Neural cell (in vitro differentiated cells): Measurements from ENCODE around the gene SLC12A3.

ENCODE experiments used
- CTCF ChIP-seq: fragments of 450-650 bp; IDR thresholded peaks from 2 replicates; pipeline ENCODE4 v1.5.1; 2014; ENCODE audit warnings: antibody characterized with exemption, mild to moderate bottlenecking, moderate library complexity; ENCODE audit not compliant: poor library complexity, severe bottlenecking
- EP300 ChIP-seq: fragments of 450-650 bp; conservative IDR thresholded peaks from 2 replicates; pipeline ENCODE4 v1.6.1; 2014; ENCODE audit warnings: antibody characterized with exemption, mild to moderate bottlenecking, moderate library complexity; ENCODE audit not compliant: poor library complexity, severe bottlenecking
- POLR2AphosphoS5 ChIP-seq: IDR thresholded peaks from 2 replicates; pipeline ENCODE4 v1.6.1; 2012
- RAD21 ChIP-seq: fragments of 450-650 bp; conservative IDR thresholded peaks from 2 replicates; pipeline ENCODE4 v1.6.1; 2014; ENCODE audit warnings: antibody characterized with exemption, mild to moderate bottlenecking, moderate library complexity
- REST ChIP-seq: IDR thresholded peaks from 2 replicates; pipeline ENCODE4 v1.6.1; 2012; ENCODE audit warnings: borderline replicate concordance

GRCh38 chr16:56848029-56848936 is 16.7 kb upstream of the SLC12A3 start:
- no peak for TF ChIP-seq CTCF
- TF ChIP-seq EP300 = no peak
- no peak for TF ChIP-seq POLR2AphosphoS5
- TF ChIP-seq REST = no peak
- no peak for TF ChIP-seq RAD21
